ENCODE measurements around the gene LRRTM4. TPM values are rescaled to one million over a fixed set of nuclear protein-coding genes. Genes with fewer than 3 reads are reported as not detected.

Gene LRRTM4
- polyA plus RNA-seq, 1 of the 3 experiments (the other 2 are of a cell fraction) = 0.10 TPM

GRCh38 chr2:77121518-77121917 lies 400.7 kb downstream of the LRRTM4 start:
- WGBS (ENCODE audit: low lambda C conversion rate) = 42% methylated on average over 3 of the region's 3 CpGs
- no peaks in the 10 kb centered on the region for H3K9me2 ChIP-seq
- no peaks in the 10 kb centered on the region for H3F3A ChIP-seq (replicated peaks; ENCODE audit: insufficient read depth)
- H4K20me1 ChIP-seq (ENCODE audit: insufficient read depth) = no peaks in the 10 kb centered on the region
- H3K27ac ChIP-seq (ENCODE audit: low read depth in 2 of 2, low read length in 1 of 2) = no peak overlapping the region
- H3K4me3 ChIP-seq (ENCODE audit: low read depth in 2 of 2, low read length in 1 of 2) = no peak overlapping the region
- H3K9ac ChIP-seq = no peak overlapping the region
- POLR2A ChIA-PET = no interaction called here
- H3K4me2 ChIP-seq = no peak overlapping the region
- no peaks in the 10 kb centered on the region for H3K36me3 ChIP-seq (replicated peaks in 1 of 2; ENCODE audit: control insufficient read depth in 1 of 2, insufficient read depth in 2 of 2, low read length in 1 of 2)
- no peaks in the 10 kb centered on the region for H3K79me2 ChIP-seq (ENCODE audit: insufficient read depth)
- no peak for TF ChIP-seq RCOR1 (IDR thresholded peaks at IDR 0.05; ENCODE audit: low read length)
- TF ChIP-seq FOSL2 (IDR thresholded peaks at IDR 0.05; ENCODE audit: borderline replicate concordance, low read depth) = no peak
- no peak for TF ChIP-seq TEAD4 (IDR thresholded peaks at IDR 0.05; ENCODE audit: borderline replicate concordance, insufficient read depth)
- TF ChIP-seq RAD21 (IDR thresholded peaks at IDR 0.05; ENCODE audit: low read length) = no peak
- no peak for TF ChIP-seq USF1 (IDR thresholded peaks at IDR 0.05; ENCODE audit: borderline replicate concordance, low read depth)
- TF ChIP-seq REST (IDR thresholded peaks at IDR 0.05; ENCODE audit: low read depth, low read length) = no peak
- TF ChIP-seq SIN3A (IDR thresholded peaks at IDR 0.05; ENCODE audit: borderline replicate concordance, low read depth, low read length) = no peak
- no peak for TF ChIP-seq RFX5 (IDR thresholded peaks at IDR 0.05; ENCODE audit: low read length)
- no peak for TF ChIP-seq POLR2AphosphoS5 (IDR thresholded peaks at IDR 0.05; ENCODE audit: low read depth, low read length)
- no peak for TF ChIP-seq YY1 (IDR thresholded peaks at IDR 0.05; ENCODE audit: low read depth)
- TF ChIP-seq MAX (IDR thresholded peaks at IDR 0.05; ENCODE audit: low read depth) = no peak
- no peak for TF ChIP-seq GATA2 (CRISPR knock-in tag; IDR thresholded peaks at IDR 0.05)
- DNase-seq = no peak
- H3K9me3 ChIP-seq = no peaks in the 10 kb centered on the region
- no peaks in the 10 kb centered on the region for H3K4me1 ChIP-seq (ENCODE audit: control insufficient read depth in 1 of 2, insufficient read depth in 2 of 2, low read depth in 1 of 2, low read length in 1 of 2)
- H2AFZ ChIP-seq (ENCODE audit: low read depth) = no peak overlapping the region
- H3K27me3 ChIP-seq (ENCODE audit: insufficient read depth) = no peaks in the 10 kb centered on the region
- CTCF ChIA-PET = interaction anchor here (1.2 kb wide), 1 partner anchor 1369 kb away, joined by 3 read pairs; no protein-coding TSS in a partner anchor

GRCh38 chr2:77119333-77119732 lies 402.8 kb downstream of the LRRTM4 start:
- Histone ChIP-seq H3K4me1 (ENCODE audit: control insufficient read depth in 1 of 2, insufficient read depth in 2 of 2, low read depth in 1 of 2, low read length in 1 of 2) (no peaks in the 10 kb centered on the region), H2AFZ (ENCODE audit: low read depth) (no peak overlapping the region), H3K27me3 (ENCODE audit: insufficient read depth) (no peaks in the 10 kb centered on the region), H3K36me3 (replicated peaks in 1 of 2; ENCODE audit: control insufficient read depth in 1 of 2, insufficient read depth in 2 of 2, low read length in 1 of 2) (no peaks in the 10 kb centered on the region), H3K27ac (ENCODE audit: low read depth in 2 of 2, low read length in 1 of 2) (no peak overlapping the region), H4K20me1 (ENCODE audit: insufficient read depth) (no peaks in the 10 kb centered on the region), H3K79me2 (ENCODE audit: insufficient read depth) (no peaks in the 10 kb centered on the region), H3K4me2 (no peak overlapping the region), H3K9me2 (no peaks in the 10 kb centered on the region), H3F3A (replicated peaks; ENCODE audit: insufficient read depth) (no peaks in the 10 kb centered on the region), H3K9me3 (no peaks in the 10 kb centered on the region), H3K4me3 (ENCODE audit: low read depth in 2 of 2, low read length in 1 of 2) (no peak overlapping the region), H3K9ac (no peak overlapping the region)
- WGBS (ENCODE audit: low lambda C conversion rate) = 32% methylated on average over 1 of the region's 1 CpG
- ChIA-PET POLR2A (no interaction called here), CTCF (no interaction called here)
- no peak for DNase-seq
- TF ChIP-seq CTCF (IDR thresholded peaks at IDR 0.05) (no peak), REST (IDR thresholded peaks at IDR 0.05; ENCODE audit: low read depth, low read length) (no peak), ELF1 (IDR thresholded peaks at IDR 0.05) (no peak), MEF2A (IDR thresholded peaks at IDR 0.05; ENCODE audit: borderline replicate concordance, low read depth) (no peak), FOSL2 (IDR thresholded peaks at IDR 0.05; ENCODE audit: borderline replicate concordance, low read depth) (no peak), TAF1 (IDR thresholded peaks at IDR 0.05; ENCODE audit: borderline replicate concordance, low read depth, low read length) (no peak), POLR2AphosphoS5 (IDR thresholded peaks at IDR 0.05; ENCODE audit: low read depth, low read length) (no peak)

Measured in SK-N-SH (cell line).